Right lobe of liver (tissue), 6 donors: ENCODE results near the gene SIK2. TPM values are rescaled to one million over a fixed set of nuclear protein-coding genes. Genes with fewer than 3 reads are reported as not detected.
A peak's percentile ranks its signal among the peaks of the same experiment; 100 is the strongest.

Source experiments
- ATAC-seq, 4 donors: fragments of 200-7000 bp; cut with Tn5 transposase; one replicate each; pipeline ENCODE4 v1.9.1; 2020; ENCODE audit warnings: mild to moderate bottlenecking in 4 of 4, moderate library complexity in 4 of 4
- DNase-seq, 3 donors: peaks; one replicate each; pipeline ENCODE4 v3.0.0-alpha.2; 2020
- H3K27ac ChIP-seq, 3 donors: fragments of 200-600 bp; one replicate each; pipeline ENCODE4 v1.8.0; 2022
- H3K27me3 ChIP-seq, 2 donors: fragments of 200-600 bp; one replicate each; pipeline ENCODE4 v1.8.0; 2022
- H3K36me3 ChIP-seq, 4 donors: fragments of 200-600 bp; sonication (generic) in 1 of 4; one replicate each; pipeline versions ENCODE4 v1.5.1 to v1.8.0; 2017 to 2022; ENCODE audit warnings: control low read depth in 1 of 4
- H3K4me1 ChIP-seq, 4 donors: fragments of 200-600 bp; sonication (generic) in 1 of 4; one replicate each; pipeline versions ENCODE4 v1.5.1 to v1.8.0; 2017 to 2022; ENCODE audit warnings: control low read depth in 1 of 4
- H3K4me3 ChIP-seq, 3 donors: fragments of 200-600 bp; one replicate each; pipeline ENCODE4 v1.8.0; 2022
- H3K9me3 ChIP-seq, 4 donors: fragments of 200-600 bp; sonication (generic) in 1 of 4; one replicate each; pipeline versions ENCODE4 v1.5.1 to v1.8.0; 2017 to 2022; ENCODE audit warnings: control low read depth in 1 of 4
- CTCF ChIP-seq, 4 donors: fragments of 200-600 bp in 3 of 4; fragments of 450-650 bp in 1 of 4; IDR thresholded peaks; one replicate each; pipeline versions ENCODE4 v1.5.1 to v1.8.0; 2016 to 2022; ENCODE audit warnings: antibody characterized with exemption in 4 of 4, mild to moderate bottlenecking in 2 of 4
- POLR2A ChIP-seq: fragments of 450-650 bp; IDR thresholded peaks from one replicate; pipeline ENCODE4 v1.6.1; 2017; ENCODE audit warnings: antibody characterized with exemption, mild to moderate bottlenecking
- WGBS: methylation state at CpG from one replicate; pipeline ENCODE4 v1.1.6; 2018; ENCODE audit warnings: low coverage, low lambda C conversion rate; ENCODE audit not compliant: insufficient coverage; ENCODE audit errors: missing lambda C conversion rate; 5-methylcytosine and 5-hydroxymethylcytosine counted together
- intact Hi-C, 2 donors: fragments of 100-400 bp; cut with DNase I; formaldehyde crosslinking; loops; one replicate each; pipeline versions ENCODE4 v1.11.2 to v1.14.1; 2022
- total RNA-seq, 6 experiments: library from RNA; depleted of rRNA in 2 of 6; stranded (reverse); fragments of >200 nt in 2 of 6; fragmentation: NEBNext Ultra II Directional in 3 of 6; extraction: Animal tissue kit (Norgen Biotek cat#: 25700) in 3 of 6; gene quantifications; one replicate each; pipeline versions ENCODE4 v1.1.0 to v1.2.4, GENCODE V29; 2016 to 2023
- donor health status: DM: no; HTN: yes; CAD: no.
- donor health status: DM: no; HTN: no; CAD: no.
- donor health status: DM: no; HTN: no; CAD: no.
- donor health status: DM: no; HTN: yes; CAD: no.
- donor health status: DM: no; HTN: yes; CAD: no.

SIK2 gene
- total RNA-seq, 6 experiments from 2014 or later: 15.4 to 39.5 (median 26.4) TPM

- ATAC-seq (no peak), DNase-seq (no peak)
- Histone ChIP-seq H3K4me1 (no peaks in the 10 kb centered on the region), H3K9me3 (no peaks in the 10 kb centered on the region), H3K4me3 (no peak overlapping the region), H3K36me3 (no peaks in the 10 kb centered on the region), H3K27me3 (no peaks in the 10 kb centered on the region), H3K27ac (no peak overlapping the region)
- 75% methylated on average over 9 of the region's 11 CpGs for WGBS
- intact Hi-C loops: no loop called here
- TF ChIP-seq POLR2A (no peak), CTCF (IDR thresholded peaks at IDR 0.05) (no peak)
Observed at GRCh38 chr11:111559800-111560464, 42.3 kb upstream of the SIK2 start.

GRCh38 chr11:111560800-111561199 is 41.4 kb upstream of the SIK2 start:
- H3K27ac ChIP-seq: no peak overlapping the region
- H3K9me3 ChIP-seq: no peaks in the 10 kb centered on the region
- no peak for TF ChIP-seq CTCF (IDR thresholded peaks at IDR 0.05)
- intact Hi-C loops: no loop called here
- no peaks in the 10 kb centered on the region for H3K36me3 ChIP-seq
- DNase-seq: no peak
- no peak overlapping the region for H3K4me3 ChIP-seq
- no peaks in the 10 kb centered on the region for H3K4me1 ChIP-seq
- H3K27me3 ChIP-seq: no peaks in the 10 kb centered on the region
- WGBS: 87% methylated on average over 3 of the region's 3 CpGs
- no peak for ATAC-seq

- Histone ChIP-seq H3K4me1 (no peaks in the 10 kb centered on the region), H3K27ac (no peak overlapping the region), H3K27me3 (no peaks in the 10 kb centered on the region), H3K9me3 (no peaks in the 10 kb centered on the region), H3K4me3 (no peak overlapping the region), H3K36me3 (no peaks in the 10 kb centered on the region)
- intact Hi-C loops: no loop called here
- WGBS: 80% methylated on average over 3 of the region's 3 CpGs
- DNase-seq (no peak), ATAC-seq (no peak)
- no peak for TF ChIP-seq CTCF (IDR thresholded peaks at IDR 0.05)
- no peak for TF ChIP-seq POLR2A
Observed at GRCh38 chr11:111561306-111561705, 40.9 kb upstream of the SIK2 start.

- Histone ChIP-seq H3K36me3 (no peaks in the 10 kb centered on the region), H3K9me3 (no peaks in the 10 kb centered on the region), H3K4me1 (no peaks in the 10 kb centered on the region), H3K27me3 (no peaks in the 10 kb centered on the region), H3K27ac (no peak overlapping the region), H3K4me3 (no peak overlapping the region)
- peak in 1 of 4 donors; percentile 38 for ATAC-seq
- no peak for TF ChIP-seq POLR2A
- no peak for TF ChIP-seq CTCF (IDR thresholded peaks at IDR 0.05)
- no peak for DNase-seq
- WGBS: 59% methylated on average over 3 of the region's 3 CpGs
- intact Hi-C loops: no loop called here
Observed at GRCh38 chr11:111561791-111562325, 40.4 kb upstream of the SIK2 start.
